GM19468 (cell line): ENCODE data around the gene SAPCD2.

Experiments used
- ATAC-seq: cut with Tn5 transposase; IDR thresholded peaks from one replicate; pipeline ENCODE4 v1.9.1; 2021; ENCODE audit warnings: mild to moderate bottlenecking, moderate library complexity, moderate number of reproducible peaks; ENCODE audit not compliant: unreplicated experiment; ENCODE audit errors: extremely low read depth

The SAPCD2 gene

DNA sequence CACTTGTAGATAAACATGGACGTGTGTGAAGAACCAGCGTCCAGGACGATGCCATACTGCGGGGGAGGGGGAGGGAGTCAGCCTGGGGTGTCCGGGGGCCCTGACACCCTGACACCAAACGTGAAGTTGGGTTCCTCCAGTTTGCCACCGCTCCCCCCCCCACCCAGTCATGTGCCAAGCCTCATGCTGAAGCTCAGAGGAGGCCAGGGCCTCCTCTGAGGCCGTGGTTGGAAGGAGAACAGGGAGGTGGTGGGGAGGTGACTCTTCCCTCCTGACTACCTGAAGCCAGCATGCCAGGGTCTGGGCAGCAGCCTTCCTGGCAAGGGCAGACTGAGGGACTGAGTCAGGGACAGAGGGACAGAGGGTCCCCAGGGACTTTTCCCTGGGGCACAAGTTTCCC, 18.1 kb downstream of the SAPCD2 start:
- ATAC-seq: no peak

DNA sequence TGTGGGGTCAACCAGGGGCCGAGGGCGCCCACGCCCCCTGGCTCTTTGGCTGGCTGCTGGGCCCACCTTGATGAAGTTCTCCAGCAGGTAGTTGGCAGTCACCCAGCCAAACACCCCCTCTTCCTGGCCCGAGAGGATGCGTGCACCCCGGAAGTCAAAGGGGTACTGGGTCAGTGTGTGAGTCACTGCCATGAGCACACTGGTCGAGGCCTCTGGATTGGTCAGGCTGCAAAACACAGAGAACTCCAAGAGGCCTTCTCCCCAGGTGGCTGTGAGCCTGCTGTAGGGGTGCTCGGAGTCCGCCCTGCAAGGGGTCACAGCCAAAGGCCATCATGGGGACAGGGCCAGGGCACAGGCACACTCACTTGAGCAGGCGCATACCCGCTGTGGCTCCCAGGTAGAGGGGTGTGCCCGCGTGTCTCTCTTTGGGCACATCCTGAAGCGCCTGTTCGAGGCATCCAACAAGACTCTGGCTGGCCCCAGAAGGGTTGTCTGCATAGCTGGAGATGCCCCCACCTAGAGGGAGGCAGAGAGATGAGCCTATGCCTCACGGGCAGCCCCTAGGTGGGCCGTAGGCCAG, 19.1 kb downstream of the SAPCD2 start:
- ATAC-seq: no peak

DNA sequence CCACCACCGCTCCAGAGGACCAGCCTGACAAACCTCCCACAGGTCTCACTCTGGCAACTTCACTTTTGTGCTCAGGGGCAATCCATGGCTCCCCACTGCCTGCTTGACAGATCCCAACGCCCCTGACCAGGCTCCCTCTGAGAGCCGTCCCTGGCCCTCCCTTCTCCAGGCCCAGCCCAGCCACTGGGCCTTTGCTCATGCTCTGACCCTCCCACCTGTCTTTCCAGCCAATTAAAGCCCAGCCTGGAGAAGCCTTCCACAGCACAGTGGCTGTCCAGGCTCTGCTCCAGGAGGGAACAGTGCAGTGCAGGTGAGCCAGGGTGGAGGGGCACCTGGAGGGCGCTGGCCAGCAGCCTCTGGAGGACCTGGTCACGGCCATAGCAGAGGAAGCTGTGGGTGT, 19.8 kb downstream of the SAPCD2 start:
- ATAC-seq: no peak

DNA sequence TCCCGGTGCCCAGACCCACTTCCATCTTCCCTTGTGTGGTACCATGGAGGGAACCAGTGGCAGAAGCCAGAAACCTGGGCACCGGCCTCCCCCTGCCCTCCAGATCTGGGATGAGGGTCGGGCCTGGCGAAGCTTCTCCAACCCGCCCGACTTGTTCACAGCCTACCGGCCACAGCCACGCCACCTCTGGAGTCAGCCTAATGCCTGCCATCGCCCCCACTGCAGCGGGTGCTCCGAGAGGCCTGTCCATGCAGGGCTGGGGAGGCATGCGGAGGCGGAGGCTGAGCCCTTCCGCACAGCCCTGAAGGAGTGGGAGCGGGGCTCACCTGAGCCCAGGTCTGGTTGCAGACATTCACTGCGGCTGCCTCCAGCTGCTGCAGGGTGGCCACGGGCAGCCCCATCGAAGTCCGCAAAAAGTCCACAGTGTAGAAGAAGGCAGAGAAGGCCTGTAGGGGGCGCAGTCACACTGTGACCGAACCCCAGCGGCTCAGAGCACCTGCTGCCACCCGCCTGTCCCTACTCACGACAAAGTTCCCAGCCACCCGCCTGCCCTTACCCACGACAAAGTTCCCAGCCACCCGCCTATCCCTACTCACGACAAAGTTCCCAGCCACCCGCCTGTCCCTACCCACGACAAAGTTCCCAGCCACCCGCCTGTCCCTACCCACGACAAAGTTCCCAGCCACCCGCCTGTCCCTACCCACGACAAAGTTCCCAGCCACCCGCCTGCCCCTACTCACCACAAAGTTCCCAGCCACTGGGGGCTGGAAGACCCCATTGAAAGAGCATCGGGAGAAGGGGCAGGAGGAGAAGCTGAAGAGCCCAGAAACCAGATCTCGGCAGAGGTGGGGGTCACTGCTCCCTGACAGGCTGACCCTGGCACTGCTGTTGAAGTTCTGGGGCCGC, 20.6 kb downstream of the SAPCD2 start:
- no peak for ATAC-seq

DNA sequence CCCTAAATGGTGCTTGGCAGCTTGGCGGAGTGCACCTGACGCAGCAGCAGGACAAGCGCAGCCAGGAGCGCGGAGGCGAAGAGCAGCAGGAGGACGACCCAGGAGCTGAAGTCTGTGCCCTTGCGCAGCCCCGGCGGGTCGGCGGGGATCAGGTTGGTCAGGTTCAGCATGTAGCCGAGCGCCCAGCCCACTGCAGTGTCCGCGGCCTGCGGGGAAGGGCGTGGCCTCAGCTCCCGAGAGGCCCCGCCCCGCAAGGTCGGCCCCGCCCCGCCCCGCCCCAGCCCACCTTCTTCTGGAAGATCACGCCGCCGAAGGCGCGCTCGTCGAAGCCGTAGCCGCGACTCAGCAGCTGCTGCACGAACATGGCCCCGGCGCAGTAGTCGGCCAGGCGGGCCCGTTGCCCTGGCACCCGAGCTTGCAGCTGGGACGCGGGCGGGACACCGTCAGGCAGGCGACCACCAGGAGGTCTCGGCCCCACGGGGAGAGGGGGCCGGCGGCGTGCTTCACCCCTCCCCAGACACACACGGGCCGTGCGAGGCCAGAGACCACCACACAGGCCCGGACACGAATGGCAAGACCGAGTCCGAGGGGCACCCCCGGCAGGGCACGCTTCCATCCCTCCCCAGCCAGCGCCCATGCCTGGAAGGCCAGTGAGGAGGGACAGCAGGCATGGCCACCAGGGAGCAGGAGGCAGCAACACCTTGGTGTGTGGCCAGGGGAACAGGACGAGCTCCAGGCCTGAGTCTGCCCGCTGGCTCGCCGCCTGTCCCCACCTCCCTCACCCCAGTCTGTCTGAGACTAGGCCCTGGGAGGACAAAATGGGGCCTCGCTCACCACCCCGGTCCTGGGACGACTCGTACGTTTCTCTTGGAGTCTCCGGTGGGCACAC, 21.5 kb downstream of the SAPCD2 start:
- no peak for ATAC-seq

DNA sequence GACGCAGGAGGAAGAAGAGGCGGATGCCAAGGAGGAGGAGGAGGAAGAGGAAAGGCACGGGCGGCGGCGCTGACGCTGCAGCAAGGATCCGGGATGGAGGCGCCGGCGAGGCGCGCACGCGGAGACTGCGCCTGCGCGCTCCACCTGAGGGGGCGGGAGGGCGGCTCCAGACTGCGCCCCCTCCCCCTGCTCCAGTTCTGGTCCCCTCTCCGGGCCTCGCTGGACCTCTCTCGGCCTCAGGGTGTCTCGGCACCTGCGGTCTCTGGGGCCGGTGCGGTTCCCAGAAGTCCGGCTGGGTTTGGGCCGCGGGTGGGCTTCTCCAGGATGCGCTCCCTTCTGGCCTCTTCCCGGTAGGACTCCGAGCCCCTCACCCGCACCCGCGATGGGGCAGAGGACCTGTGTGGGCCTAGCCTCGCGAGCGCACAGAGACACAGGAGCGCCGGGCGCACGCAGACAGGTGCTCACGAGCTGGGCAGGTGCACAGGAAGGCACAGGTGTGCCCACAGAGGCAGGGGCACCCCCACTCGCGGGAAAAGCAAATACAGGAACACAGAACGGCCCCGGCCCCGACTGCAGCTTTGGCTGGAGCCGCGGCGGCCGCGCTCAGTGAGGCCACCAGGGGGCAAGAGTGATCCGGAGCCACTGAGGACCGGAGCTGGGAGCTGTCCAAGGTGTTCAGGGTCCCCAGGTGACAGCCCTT, 24.1 kb downstream of the SAPCD2 start, which contains the start of gene NPDC1:
NPDC1 (minus strand) TSS at position 90 of the 700 bp plus-strand sequence. CDS start 188 bp downstream, outside the sequence.
- ATAC-seq: no peak

DNA sequence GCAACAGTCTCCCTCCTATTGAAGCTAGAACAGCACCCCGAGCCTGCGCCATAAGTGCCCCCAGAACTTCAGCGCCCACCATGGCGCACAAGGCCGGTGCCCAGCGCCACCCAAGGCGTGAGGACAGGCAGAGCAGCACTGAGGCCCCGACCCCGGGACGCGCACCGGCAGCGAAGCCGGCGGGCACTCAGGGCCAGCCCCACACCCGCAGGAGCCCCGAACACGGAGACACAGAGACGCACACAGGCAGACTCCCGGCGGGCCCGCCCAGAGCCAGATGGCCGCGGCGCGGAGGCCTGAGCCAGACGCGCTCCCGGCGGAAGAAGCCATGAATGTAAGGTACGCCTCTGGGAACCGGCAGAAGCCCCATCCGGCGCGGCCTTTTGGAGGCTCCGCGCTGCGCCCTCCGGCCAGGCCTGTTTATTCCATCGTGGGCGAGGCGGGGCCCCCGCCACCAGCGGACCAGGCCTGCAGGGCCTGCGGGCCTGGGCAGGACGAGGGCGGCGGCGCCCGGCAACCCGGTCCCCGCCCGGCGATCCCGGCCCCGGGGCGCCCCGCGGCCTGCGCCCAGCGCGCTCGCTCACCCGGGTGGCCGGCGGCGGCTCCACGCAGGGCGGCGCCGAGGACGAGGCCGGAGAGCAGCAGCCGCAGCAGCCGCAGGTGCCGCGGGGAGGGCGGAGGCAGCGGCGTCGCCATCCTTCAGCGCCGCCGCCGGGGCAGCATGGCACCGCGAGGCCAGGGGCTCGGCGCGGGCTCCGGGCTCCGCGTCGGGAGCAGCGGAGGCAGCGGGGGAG, 24.9 kb downstream of the SAPCD2 start:
- no peak for ATAC-seq

DNA sequence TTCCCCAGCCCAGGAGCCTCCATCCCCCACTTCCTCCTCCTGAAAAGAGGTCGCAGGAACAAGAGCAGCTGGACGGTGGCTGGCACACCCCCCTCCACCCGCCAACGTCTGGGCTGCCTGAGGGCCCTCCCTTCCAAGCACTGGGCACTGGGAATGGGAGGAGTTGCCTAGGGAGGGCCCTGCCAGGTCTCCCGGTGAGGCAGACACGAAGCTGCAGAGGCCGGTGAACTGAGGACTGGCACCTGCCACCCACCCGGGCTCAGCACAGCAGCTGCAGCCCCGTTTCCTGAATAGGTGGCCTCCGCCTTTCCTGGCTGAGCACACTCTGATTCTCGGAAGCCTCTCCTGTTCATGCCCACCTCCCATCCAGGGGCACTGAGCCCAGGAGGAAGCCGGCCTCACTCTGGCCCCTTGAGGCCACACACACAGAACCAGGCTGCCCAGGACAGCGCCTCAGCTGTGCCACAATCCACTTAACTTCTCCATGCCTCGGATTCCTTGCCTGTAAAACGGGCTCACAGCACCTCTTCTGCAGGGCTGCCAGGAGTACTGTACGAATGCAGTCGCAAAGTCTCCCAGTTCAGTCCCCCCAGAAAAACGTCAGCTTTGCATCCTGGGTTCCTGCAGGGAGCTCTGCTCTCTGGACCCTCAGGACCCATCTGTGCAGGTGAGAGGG, 25.7 kb downstream of the SAPCD2 start:
- ATAC-seq: no peak

DNA sequence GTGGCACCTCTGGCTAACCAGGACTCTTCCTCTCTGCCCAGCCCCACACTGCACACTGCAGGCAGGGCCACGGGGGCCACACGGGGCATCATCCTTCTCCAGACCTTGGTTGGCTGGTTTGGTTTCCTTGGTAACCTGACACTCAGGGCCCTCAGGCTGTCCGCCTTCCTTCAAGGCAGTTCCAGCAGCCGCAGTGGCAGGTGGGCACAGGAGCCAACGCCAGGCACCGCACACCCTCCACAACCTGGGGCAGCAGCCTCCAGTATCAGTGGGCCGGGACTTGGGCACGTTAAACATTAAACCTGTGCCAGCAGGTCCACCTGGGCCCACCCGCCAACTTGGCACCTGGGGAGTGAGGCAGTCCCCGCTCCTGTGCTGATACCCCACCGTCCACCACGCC, 26.3 kb downstream of the SAPCD2 start:
- no peak for ATAC-seq

DNA sequence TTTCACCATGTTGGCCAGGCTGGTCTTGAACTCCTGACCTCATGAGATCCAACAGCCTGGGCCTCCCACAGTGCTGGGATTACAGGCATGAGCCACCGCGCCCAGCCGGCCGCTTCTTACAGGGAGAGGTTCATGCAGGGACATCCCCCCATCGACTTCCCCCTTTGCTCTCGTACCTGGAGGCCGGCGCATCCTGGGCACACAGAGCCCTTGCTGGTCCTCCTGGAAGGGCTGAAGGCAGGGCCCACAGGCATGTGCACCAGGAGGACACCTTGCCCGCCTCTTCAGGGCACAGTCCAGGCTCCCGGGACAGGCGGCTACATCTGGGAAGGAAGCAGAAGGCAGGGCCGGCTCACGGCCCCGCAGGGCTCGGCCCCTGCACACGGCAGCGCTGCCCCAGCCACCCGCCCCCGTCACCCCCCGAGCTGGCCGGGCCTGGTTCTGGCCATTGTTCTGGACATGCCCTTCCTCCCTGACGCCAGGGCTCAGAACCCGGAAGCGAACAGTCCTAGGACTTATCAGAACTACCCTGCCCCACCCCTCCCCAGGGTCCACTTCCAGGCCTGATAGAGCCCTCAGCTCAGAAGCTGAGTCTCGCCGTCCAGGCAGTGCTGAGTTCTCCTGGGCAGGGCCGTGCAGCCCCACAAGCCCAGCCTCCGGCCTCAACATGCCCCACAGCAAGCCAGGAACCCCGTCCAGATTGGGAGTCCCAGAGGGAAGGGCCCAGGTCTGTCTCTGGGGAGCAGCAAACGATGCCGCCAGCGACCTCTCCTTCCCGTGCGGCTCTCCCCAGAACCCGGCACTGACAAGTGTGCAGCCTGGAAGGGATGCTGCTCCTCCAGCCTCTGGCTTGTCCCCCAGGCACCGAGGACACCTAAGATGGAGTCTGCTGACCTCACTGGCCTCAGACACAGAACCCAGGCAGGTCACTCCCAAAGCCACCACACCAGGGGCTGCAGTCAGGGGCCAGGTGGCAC, 27.3 kb downstream of the SAPCD2 start:
- ATAC-seq: no peak

DNA sequence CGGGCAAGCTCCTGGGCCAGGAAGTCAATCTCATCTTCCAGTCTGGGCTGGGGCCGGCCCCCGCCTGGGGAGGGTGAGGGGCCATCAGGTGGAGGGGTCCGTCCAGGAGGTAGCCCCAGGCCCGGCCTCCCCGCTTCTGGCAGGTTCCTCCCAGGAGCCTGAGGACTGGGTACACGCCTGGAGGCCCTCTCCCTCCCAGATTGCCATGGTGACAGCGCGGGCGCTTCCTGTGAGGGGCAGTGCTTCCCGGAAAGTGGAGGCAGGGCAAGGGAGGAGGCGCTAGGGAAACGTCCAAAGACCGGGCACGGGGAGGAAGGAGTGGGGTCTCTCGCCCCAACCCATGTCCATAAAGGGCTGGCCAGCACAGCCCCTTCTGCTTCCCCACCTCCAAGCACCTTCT, 29.2 kb downstream of the SAPCD2 start:
- no peak for ATAC-seq

DNA sequence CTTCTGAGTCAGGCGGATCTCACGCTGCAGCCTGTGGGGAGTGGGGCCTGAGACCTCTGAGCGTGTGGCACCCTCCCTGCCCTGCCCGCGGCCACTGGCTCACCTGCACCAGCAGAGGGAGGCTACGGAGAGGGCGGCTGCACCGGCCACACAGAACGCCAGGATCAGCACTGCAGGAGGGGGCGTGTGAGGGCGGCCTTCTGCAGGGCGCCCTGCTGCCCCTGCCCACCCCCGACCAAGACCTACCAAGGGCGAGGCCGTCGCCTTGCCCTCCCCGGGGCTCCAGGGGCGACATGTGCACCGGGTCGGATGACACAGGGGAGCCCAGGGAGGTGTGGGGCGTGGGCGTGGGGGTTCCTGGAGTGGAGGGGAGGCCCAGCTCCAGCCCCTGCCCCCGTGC, 29.8 kb downstream of the SAPCD2 start:
- no peak for ATAC-seq

DNA sequence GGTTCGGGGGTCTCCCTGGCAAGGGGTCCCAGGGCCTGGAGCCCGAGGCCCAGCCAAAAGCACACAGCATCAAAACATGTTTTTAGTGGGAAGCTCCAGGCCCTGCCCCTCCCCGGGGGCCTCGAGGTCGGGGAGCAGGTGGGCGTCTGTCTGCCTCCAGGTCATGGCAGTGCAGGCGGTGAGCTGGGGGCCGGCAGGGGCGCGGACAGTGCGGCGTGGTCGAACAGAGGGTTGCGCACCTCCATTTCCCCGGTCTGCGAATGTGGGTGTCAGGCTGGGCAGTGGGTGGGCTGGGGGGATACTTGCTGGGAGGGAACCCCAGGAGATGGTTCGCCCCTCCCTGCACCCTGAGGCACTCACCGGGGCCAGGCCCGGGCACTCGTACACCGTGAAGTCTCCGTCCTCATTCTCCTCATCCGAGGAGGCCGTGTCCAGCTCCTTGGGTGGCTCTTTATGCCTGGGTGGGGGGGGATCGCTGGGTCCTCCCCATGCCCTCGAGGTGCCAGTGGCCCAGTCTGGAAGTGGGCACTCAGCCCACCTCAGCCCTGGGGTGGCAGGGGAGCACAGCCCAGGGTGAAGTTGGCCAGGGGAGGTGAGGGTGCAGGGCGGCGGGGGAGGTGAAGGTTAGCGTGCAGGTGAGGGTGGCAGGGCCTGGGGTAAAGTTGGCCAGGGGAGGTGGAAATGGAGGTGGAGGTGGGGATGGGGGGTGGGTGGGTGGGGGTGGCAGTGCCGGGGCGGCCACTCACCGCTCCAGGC, 30.6 kb downstream of the SAPCD2 start:
- ATAC-seq: no peak

DNA sequence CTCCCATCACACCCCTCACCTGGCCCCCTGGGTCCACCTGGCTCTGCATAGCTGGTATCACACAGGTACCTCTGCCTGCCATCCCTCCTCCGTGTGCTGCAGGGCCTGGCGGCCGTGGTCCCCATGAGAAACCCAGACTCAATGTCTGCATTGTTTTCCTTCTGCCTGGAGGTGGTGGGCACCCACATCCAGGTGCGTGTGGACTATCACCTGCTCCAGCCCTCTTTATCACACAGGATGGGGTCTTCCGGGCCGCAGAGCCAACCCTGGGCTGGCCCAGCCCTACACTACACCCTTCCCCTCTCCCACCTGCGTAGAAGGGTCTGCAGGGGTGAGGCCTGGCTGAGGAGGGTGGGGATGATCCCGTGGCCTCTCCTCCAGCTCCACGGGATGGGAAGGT, 31.4 kb downstream of the SAPCD2 start:
- ATAC-seq: no peak

DNA sequence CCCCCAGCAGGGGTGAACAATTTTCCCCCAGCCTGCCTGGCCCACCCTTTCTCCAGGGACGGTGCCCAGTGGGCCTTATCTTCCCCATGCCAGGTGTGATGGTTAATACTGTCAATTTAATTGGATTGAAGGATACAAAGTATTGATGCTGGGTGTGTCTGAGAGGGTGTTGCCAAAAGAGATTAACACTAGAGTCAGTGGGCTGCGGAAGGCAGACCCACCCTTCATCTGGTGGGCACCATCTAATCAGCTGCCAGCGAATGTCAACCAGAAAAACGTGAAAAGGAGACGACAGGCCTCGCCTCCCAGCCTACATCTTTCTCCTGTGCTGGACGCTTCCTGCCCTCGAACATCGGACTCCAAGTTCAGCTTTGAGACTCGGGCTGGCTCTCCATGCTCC, 32.9 kb downstream of the SAPCD2 start:
- no peak for ATAC-seq

DNA sequence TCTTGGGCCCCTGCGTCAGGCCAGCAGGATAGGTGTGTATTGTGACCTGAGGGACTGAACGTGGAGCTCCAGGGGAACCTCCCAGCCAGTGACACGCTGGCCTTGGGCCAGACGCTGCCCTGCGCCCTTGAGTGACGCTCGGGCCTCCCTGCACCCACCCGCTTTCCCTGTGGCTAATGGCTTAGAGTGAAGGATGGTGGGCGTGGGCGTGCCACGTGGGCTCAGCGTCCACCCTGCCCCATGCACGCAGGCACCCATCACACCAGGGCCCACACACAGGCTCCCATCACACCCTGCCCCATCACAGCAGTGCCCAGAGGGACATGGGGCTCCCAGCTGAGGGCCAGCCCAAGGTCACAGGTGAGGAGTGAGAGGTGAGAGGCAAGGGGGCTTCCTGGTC, 33.3 kb downstream of the SAPCD2 start:
- ATAC-seq: no peak

DNA sequence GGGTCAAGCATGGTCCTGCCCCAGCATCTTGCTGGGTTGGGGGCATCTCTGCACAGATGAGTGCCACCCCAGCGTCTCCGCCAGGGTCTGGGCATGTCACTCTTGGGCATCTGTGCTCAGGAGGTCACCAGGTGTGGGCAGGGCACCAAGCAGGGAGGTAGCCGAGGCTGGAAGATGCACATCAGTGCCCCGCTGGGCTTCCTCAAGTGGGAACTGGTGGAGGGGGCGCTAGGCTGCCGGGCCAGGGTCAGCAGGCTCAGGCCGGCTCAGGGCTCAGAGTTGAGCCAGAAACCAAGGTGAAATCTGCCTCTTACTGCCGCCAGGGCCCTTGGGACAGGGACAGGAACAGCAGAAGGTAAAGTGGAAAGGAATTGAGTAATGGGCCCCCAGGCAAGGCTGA, 34.4 kb downstream of the SAPCD2 start:
- no peak for ATAC-seq
